Effector memory CD4-positive, alpha-beta T cell (primary cell): Measurements from ENCODE around the gene TTLL13.

Experiments used
- DNase-seq, 3 donors: peaks; one replicate each; pipeline ENCODE4 v3.0.0-alpha.2; 2020
- H3K27ac ChIP-seq: 2 replicates; pipeline ENCODE4 v1.7.0; 2013; ENCODE audit warnings: mild to moderate bottlenecking, low read length, moderate library complexity; ENCODE audit not compliant: insufficient read depth, poor library complexity, severe bottlenecking
- H3K27me3 ChIP-seq: replicated peaks from 2 replicates; pipeline ENCODE4 v1.7.0; 2013; ENCODE audit warnings: mild to moderate bottlenecking, low read length; ENCODE audit not compliant: insufficient read depth, control insufficient read depth, poor library complexity, severe bottlenecking
- H3K36me3 ChIP-seq: 2 replicates; pipeline ENCODE4 v1.7.0; 2013; ENCODE audit warnings: mild to moderate bottlenecking, low read length, moderate library complexity; ENCODE audit not compliant: control insufficient read depth, insufficient read depth
- H3K4me1 ChIP-seq: 2 replicates; pipeline ENCODE4 v1.7.0; 2013; ENCODE audit warnings: low read length, mild to moderate bottlenecking; ENCODE audit not compliant: control insufficient read depth, insufficient read depth, poor library complexity, severe bottlenecking
- H3K4me3 ChIP-seq: 2 replicates; pipeline ENCODE4 v1.7.0; 2013; ENCODE audit warnings: low read length, low read depth, mild to moderate bottlenecking; ENCODE audit not compliant: insufficient read depth, poor library complexity, severe bottlenecking
- H3K9me3 ChIP-seq: 2 replicates; pipeline ENCODE4 v1.7.0; 2013; ENCODE audit warnings: mild to moderate bottlenecking, low read length, moderate library complexity; ENCODE audit not compliant: control insufficient read depth
- total RNA-seq, 3 donors: gene quantifications; one replicate each; lab custom pipeline; 2026; lab: John Stamatoyannopoulos, UW

TTLL13 gene, protein sequence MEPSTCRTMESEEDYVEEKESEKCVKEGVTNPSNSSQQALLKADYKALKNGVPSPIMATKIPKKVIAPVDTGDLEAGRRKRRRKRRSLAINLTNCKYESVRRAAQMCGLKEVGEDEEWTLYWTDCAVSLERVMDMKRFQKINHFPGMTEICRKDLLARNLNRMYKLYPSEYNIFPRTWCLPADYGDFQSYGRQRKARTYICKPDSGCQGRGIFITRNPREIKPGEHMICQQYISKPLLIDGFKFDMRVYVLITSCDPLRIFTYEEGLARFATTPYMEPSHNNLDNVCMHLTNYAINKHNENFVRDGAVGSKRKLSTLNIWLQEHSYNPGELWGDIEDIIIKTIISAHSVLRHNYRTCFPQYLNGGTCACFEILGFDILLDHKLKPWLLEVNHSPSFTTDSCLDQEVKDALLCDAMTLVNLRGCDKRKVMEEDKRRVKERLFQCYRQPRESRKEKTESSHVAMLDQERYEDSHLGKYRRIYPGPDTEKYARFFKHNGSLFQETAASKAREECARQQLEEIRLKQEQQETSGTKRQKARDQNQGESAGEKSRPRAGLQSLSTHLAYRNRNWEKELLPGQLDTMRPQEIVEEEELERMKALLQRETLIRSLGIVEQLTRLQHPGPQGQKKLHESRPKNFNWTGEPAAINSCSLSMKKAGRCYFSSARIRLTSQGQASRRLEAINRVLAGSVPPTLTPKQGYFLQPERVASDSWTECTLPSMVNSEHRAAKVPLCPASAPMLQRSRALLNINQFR
- total RNA-seq = 0 to 0.17 (median 0.17) reads per million in 3 donors

DNA sequence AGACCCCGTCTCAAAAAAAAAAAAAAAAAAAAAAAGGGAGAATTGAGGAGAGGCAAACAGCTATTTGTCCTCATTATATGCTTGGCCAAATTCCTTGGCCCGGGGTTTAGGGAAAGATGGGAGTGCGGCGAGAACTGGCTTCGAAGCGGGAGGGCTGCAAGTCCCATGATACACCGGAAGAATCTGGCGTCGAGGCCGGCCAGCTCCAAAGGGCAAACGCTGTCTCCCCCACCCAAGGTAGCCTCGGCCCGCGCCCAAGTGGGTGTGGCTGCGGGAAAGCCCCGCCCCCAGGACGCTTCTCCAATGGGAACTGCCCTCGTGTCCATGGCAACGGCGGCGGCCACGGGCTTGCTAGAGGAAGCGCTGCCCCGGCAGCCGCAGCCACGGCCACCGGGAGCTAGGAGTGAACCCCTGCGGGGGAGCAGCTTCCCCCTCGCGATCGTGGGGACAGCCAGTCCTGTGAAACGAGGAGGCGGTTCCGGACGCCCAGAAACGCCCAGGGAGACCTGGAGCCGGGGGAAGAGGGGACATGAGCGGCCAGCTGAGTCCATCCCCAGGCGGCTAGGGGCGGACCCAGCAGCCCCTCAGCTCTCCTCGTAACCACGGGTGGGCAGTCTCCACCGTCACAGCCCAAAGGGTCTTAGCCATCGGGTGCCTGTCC is at the start of gene TTLL13:
TSS of gene TTLL13 (plus strand) at position 354 of the 661 bp plus-strand sequence. CDS start 1,075 bp downstream, outside the sequence.
- Histone ChIP-seq H3K4me3 (peak within 1 kb of the TSS; percentile 51), H3K4me1 (peaks cover 7% of the 10 kb centered on the region), H3K36me3 (no peaks in the 10 kb centered on the region), H3K27ac (no peak within 1 kb of the TSS), H3K27me3 (no peaks in the 10 kb centered on the region), H3K9me3 (no peaks in the 10 kb centered on the region)
- DNase-seq = peak in 1 of 3 donors; percentile 23

DNA sequence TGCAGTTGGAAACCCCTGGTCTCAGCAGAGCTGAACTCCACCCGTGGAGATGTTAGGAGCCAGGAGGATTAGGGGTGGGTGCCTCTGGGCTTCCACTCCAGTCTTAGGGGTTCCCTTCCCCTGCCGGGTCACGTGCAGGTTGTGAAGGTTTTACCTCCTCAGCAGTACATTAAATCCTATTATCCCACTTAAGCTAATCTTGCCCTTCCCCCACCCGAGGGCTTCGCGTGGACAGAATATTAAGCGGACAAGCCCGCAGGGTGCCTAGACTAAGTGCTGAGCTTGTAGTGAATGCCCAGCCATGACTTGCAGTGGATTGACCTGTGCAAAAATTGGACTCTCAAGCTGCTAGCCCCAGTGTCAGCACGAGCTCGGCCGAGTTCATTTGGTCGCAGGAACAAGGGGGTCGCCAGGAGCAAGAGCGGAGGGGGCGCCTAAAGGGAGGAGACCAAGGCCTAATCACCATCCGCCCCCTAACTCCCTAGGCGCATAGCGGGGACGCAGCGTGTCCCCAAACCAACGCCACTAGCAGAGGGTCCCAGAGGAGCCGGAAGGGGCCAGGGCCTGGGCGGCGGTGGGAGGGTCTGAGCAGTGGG is 48.7 kb upstream of the TTLL13 start:
- Histone ChIP-seq H3K27ac (peak overlapping the region; percentile 71), H3K9me3 (no peaks in the 10 kb centered on the region), H3K36me3 (no peaks in the 10 kb centered on the region), H3K4me1 (peaks cover 20% of the 10 kb centered on the region), H3K27me3 (no peaks in the 10 kb centered on the region), H3K4me3 (peak overlapping the region; percentile 94)
- DNase-seq = no peak

DNA sequence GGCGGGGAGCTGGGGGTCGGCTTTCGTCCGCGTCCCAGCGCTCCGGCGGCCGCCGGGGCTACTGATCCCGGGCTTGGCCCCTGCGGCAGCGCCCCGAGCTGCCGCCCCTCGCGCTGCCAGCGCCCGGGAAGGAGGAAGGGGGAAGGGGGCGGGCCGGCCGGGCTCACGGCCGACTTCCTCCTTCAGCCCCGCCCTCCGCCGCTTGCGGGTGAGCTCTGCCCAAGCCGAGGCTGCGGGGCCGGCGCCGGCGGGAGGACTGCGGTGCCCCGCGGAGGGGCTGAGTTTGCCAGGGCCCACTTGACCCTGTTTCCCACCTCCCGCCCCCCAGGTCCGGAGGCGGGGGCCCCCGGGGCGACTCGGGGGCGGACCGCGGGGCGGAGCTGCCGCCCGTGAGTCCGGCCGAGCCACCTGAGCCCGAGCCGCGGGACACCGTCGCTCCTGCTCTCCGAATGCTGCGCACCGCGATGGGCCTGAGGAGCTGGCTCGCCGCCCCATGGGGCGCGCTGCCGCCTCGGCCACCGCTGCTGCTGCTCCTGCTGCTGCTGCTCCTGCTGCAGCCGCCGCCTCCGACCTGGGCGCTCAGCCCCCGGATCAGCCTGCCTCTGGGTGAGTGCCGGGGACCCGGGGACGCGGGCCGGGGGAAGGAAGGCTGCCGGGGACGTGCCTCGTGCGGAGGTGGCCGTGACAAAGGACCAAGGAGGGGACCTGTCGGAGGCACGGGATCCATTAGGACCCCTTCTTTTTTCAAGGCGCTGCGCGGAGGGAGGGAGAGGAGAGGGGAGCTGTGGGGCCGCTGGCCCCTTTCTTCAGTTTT is 48.0 kb upstream of the TTLL13 start, which contains the start of gene SEMA4B:
TSS of gene SEMA4B (plus strand) at position 201 of the 814 bp plus-strand sequence. CDS start at position 450, 249 bp downstream.
- Histone ChIP-seq H3K4me1 (peaks cover 20% of the 10 kb centered on the region), H3K4me3 (peak within 1 kb of the TSS; percentile 94), H3K27me3 (no peaks in the 10 kb centered on the region), H3K27ac (peak within 1 kb of the TSS; percentile 71), H3K36me3 (no peaks in the 10 kb centered on the region), H3K9me3 (no peaks in the 10 kb centered on the region)
- peak; percentile 47 to 69 (median 59) for DNase-seq

DNA sequence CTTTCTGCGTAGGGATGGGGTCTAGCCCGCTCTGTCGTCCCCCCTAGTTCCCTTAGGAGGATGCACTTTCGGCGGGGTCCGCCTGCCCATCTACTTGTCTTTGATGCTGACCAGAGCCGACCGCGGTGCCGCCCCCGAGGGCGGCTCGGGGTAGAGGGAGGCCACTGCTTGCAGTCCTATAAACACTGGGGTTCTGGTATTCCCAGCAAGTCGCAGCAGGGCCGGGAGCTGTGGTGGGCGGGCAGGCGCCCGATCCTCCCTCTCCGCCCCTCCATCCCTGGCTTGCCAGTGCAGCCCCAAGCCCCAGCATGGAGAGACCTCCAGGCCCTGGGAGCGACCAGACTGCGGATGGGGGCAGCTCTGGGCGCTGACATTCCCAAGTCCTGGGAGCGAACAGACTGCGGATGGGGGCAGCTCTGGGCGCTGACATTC is 47.4 kb upstream of the TTLL13 start:
- peak overlapping the region; percentile 71 for H3K27ac ChIP-seq

DNA sequence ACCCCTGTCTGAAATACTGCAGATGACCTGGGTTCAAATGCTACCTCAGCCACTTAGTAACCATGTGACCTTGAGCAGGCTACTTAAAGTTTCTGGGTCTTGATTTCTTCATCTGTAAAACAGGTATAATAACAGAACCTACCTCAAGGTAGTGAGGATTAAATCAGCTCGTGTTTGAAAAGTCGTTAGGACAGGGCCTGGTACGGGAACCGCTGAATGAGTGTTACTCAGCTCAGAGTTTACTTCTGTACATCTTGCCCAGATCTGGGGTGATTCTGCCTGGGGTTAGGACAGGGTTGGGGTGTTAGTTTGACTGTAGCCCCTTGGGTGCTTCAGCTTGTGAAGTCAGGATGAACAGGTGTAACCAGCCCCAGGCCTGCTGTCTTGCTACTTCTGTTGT is 46.4 kb upstream of the TTLL13 start:
- no peaks in the 10 kb centered on the region for H3K36me3 ChIP-seq
- H3K27me3 ChIP-seq = no peaks in the 10 kb centered on the region
- no peak overlapping the region for H3K4me3 ChIP-seq
- H3K27ac ChIP-seq = no peak overlapping the region
- peaks cover 20% of the 10 kb centered on the region for H3K4me1 ChIP-seq
- no peaks in the 10 kb centered on the region for H3K9me3 ChIP-seq
- no peak for DNase-seq

More for the DNA sequence above, 47.4 kb upstream of the TTLL13 start:
- H3K36me3 ChIP-seq = no peaks in the 10 kb centered on the region
- peaks cover 20% of the 10 kb centered on the region for H3K4me1 ChIP-seq
- no peaks in the 10 kb centered on the region for H3K9me3 ChIP-seq
- DNase-seq = no peak
- H3K27me3 ChIP-seq = no peaks in the 10 kb centered on the region
- peak overlapping the region; percentile 94 for H3K4me3 ChIP-seq

DNA sequence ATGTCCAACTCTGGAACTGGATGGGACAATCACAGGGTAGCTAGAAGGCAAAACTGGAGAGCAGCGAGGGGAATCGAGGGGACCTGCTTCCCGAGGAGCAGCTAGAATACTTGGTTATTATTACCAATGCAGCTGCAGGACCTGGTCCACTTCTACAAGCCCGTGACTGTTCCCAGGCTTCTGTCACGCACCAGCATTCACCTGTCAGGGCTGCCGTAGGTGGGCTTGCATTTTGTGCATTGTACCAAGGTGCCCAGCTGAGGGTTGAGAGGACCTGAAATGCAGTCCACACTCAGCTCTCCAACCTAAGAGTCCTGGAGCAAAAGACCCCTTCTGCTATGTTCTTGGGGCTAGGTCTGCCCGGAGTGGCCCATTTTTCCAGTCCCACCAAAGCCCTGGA is 45.9 kb upstream of the TTLL13 start:
- Histone ChIP-seq H3K4me3 (no peak overlapping the region), H3K27ac (no peak overlapping the region), H3K4me1 (peaks cover 20% of the 10 kb centered on the region), H3K36me3 (no peaks in the 10 kb centered on the region), H3K9me3 (no peaks in the 10 kb centered on the region), H3K27me3 (no peaks in the 10 kb centered on the region)
- no peak for DNase-seq

DNA sequence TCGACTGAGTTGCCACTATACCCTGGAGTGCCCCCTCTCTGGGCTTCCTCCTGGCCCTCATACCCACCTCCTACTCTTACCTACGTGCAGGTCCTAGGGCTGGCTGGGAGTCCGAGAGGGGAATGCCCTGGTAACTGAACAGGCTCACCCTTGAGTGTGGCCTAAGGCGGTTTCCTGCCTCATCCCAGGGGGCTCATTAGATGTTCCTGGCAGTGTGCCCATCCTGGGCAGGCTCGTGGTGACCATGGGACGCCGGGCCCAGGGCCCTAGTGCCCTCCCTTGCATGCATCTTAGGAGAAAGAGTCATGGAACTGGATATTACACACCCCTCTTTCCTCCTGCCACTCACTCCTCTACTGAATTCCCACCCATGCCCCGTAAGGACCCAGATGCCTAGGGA is 45.4 kb upstream of the TTLL13 start:
- no peak for DNase-seq
- Histone ChIP-seq H3K36me3 (no peaks in the 10 kb centered on the region), H3K4me1 (peaks cover 20% of the 10 kb centered on the region), H3K9me3 (no peaks in the 10 kb centered on the region), H3K27me3 (no peaks in the 10 kb centered on the region), H3K4me3 (no peak overlapping the region), H3K27ac (no peak overlapping the region)

DNA sequence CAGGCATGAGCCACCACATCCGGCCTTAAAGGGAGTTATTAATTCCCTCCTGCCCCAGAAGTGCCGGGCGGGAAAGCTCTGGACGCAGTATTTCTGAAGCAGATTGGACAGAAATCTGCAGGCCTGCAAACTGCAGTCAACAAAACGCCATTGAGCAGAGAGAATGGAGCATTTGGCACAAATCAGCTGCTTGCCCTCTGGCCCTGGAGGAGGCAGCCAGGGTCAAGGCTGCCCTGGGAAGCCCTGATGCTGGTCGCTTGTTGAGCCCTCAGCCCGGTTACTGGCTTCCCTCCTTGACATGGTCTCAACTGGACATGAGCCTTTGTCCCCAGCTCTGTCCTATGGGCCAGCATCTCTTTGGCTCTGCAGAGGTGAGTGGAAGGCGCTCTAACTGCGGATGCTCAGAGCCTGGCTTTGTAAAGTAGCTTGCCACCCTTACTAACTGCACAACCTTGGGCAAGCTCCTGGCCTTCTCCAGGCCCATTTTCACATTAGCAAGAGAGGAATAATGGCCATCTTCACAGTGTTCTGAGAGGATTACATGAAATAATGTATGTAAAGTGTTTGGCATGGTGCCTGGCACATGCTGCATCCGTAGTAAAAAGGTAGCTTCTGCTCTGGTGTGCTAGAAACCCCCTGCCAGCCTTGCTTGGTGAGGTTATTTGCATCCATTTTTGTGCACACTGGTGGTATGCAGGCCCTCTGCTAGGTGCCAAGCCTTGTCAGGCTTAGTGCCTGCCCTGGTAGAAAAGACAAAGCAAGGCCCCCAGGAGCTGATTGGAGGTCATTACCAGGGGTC is 44.1 kb upstream of the TTLL13 start:
- DNase-seq = no peak
- H3K27ac ChIP-seq = no peak overlapping the region

More for the DNA sequence above, 44.1 kb upstream of the TTLL13 start:
- no peaks in the 10 kb centered on the region for H3K27me3 ChIP-seq
- H3K36me3 ChIP-seq = no peaks in the 10 kb centered on the region
- H3K9me3 ChIP-seq = no peaks in the 10 kb centered on the region
- no peak overlapping the region for H3K4me3 ChIP-seq
- H3K4me1 ChIP-seq = peaks cover 20% of the 10 kb centered on the region
